BE2C (cell line): Measurements from ENCODE around the gene ACSS1.

ENCODE experiments used
- DNase-seq: peaks from one replicate; pipeline ENCODE4 v3.0.0-alpha.2; 2020
- H3K27me3 ChIP-seq: fragments of 250-450 bp; sonication (Bioruptor Pico); 2 replicates; pipeline ENCODE4 v1.5.1; 2020; ENCODE audit warnings: mild to moderate bottlenecking
- H3K36me3 ChIP-seq: fragments of 250-450 bp; sonication (Bioruptor Pico); 2 replicates; pipeline ENCODE4 v1.5.1; 2020; ENCODE audit warnings: mild to moderate bottlenecking
- H3K4me1 ChIP-seq: fragments of 250-450 bp; sonication (Bioruptor Pico); 2 replicates; pipeline ENCODE4 v1.5.1; 2020
- H3K4me3 ChIP-seq: 2 replicates; pipeline ENCODE4 v1.5.1; 2011; ENCODE audit warnings: low read depth, low read length
- H3K9me3 ChIP-seq: fragments of 250-450 bp; sonication (Bioruptor Pico); 2 replicates; pipeline ENCODE4 v1.5.1; 2020
- CTCF ChIP-seq: IDR thresholded peaks from 2 replicates; pipeline ENCODE4 v1.5.1; 2012; ENCODE audit warnings: mild to moderate bottlenecking, low read depth, low read length

ACSS1 gene

GRCh38 chr20:25038103-25038410 lies 19.9 kb downstream of the ACSS1 start:
- no peak for TF ChIP-seq CTCF
- H3K27me3 ChIP-seq, result no peaks in the 10 kb centered on the region
- H3K4me1 ChIP-seq, result no peaks in the 10 kb centered on the region
- H3K4me3 ChIP-seq, result no peak overlapping the region
- no peaks in the 10 kb centered on the region for H3K36me3 ChIP-seq
- H3K9me3 ChIP-seq, result no peaks in the 10 kb centered on the region
- no peak for DNase-seq

GRCh38 chr20:25037288-25038102 lies 20.4 kb downstream of the ACSS1 start:
- no peaks in the 10 kb centered on the region for H3K27me3 ChIP-seq
- TF ChIP-seq CTCF, result no peak
- no peak overlapping the region for H3K4me3 ChIP-seq
- H3K4me1 ChIP-seq, result no peaks in the 10 kb centered on the region
- no peaks in the 10 kb centered on the region for H3K36me3 ChIP-seq
- DNase-seq, result no peak
- H3K9me3 ChIP-seq, result no peaks in the 10 kb centered on the region

- no peaks in the 10 kb centered on the region for H3K36me3 ChIP-seq
- TF ChIP-seq CTCF, result no peak
- no peaks in the 10 kb centered on the region for H3K27me3 ChIP-seq
- no peak overlapping the region for H3K4me3 ChIP-seq
- H3K9me3 ChIP-seq, result no peaks in the 10 kb centered on the region
- DNase-seq, result no peak
- no peaks in the 10 kb centered on the region for H3K4me1 ChIP-seq
These were observed 21.5 kb downstream of the ACSS1 start for GRCh38 chr20:25036331-25036936.

- no peaks in the 10 kb centered on the region for H3K4me1 ChIP-seq
- no peak overlapping the region for H3K4me3 ChIP-seq
- H3K36me3 ChIP-seq, result no peaks in the 10 kb centered on the region
- H3K27me3 ChIP-seq, result no peaks in the 10 kb centered on the region
- no peak for TF ChIP-seq CTCF
- no peaks in the 10 kb centered on the region for H3K9me3 ChIP-seq
- DNase-seq, result no peak
These were observed 22.0 kb downstream of the ACSS1 start for GRCh38 chr20:25035921-25036320.

- Histone ChIP-seq H3K27me3 (no peaks in the 10 kb centered on the region; the same call in 1 of the 2 replicates), H3K36me3 (no peaks in the 10 kb centered on the region), H3K9me3 (no peaks in the 10 kb centered on the region), H3K4me3 (no peak overlapping the region), H3K4me1 (no peaks in the 10 kb centered on the region)
- no peak for DNase-seq
- no peak for TF ChIP-seq CTCF
These were observed 24.0 kb downstream of the ACSS1 start for GRCh38 chr20:25033924-25034300.

- Histone ChIP-seq H3K9me3 (no peaks in the 10 kb centered on the region), H3K4me1 (no peaks in the 10 kb centered on the region), H3K27me3 (no peaks in the 10 kb centered on the region; the same call in 1 of the 2 replicates), H3K36me3 (no peaks in the 10 kb centered on the region), H3K4me3 (no peak overlapping the region)
- no peak for TF ChIP-seq CTCF
- no peak for DNase-seq
These were observed 24.5 kb downstream of the ACSS1 start for GRCh38 chr20:25033265-25033923.
